ENCODE results near the gene RAB27A. TPM values are rescaled to one million over a fixed set of nuclear protein-coding genes. Genes with fewer than 3 reads are reported as not detected.

Gene RAB27A
- total and polyA plus RNA-seq, 2 donors (not counting 1 experiment from before 2014, with no cell fraction given): 14.4 to 47.4 TPM

- Histone ChIP-seq H3K79me2 (ENCODE audit: control insufficient read depth, insufficient read depth, low read length) (no peaks in the 10 kb centered on the region), H3K9me3 (ENCODE audit: control insufficient read depth, insufficient read depth, low read depth, low read length) (no peaks in the 10 kb centered on the region), H3K27ac (ENCODE audit: insufficient read depth, low read length) (no peak overlapping the region), H3K4me3 (replicated peaks in 1 of 4; ENCODE audit: control extremely low read depth in 1 of 4, insufficient read depth in 1 of 4, low read depth in 3 of 4, low read length in 4 of 4) (no peak overlapping the region), H3K36me3 (ENCODE audit: control insufficient read depth, insufficient read depth, low read length) (no peaks in the 10 kb centered on the region), H3K4me2 (ENCODE audit: extremely low read depth, insufficient read depth, low read length) (no peak overlapping the region), H3K9ac (ENCODE audit: insufficient read depth, low read length) (no peak overlapping the region), H4K20me1 (ENCODE audit: control insufficient read depth, extremely low read depth, insufficient read depth, low read length) (no peaks in the 10 kb centered on the region), H3K27me3 (ENCODE audit: control insufficient read depth, insufficient read depth, low read length) (no peaks in the 10 kb centered on the region), H3K4me1 (ENCODE audit: control insufficient read depth, extremely low read depth, insufficient read depth, low read length) (no peaks in the 10 kb centered on the region), H2AFZ (ENCODE audit: low read length) (no peak overlapping the region)
- no peak for TF ChIP-seq EZH2 (IDR thresholded peaks at IDR 0.05; ENCODE audit: low read length, missing control alignments)
- TF ChIP-seq CTCF (conservative IDR thresholded peaks at IDR 0.05 in 1 of 2, IDR thresholded peaks at IDR 0.05 in 1 of 2; ENCODE audit: low read depth in 1 of 2, low read length in 2 of 2): no peak
- DNase-seq (ENCODE audit: low read depth in 2 of 2): no peak
These were observed 54.9 kb downstream of the RAB27A start for GRCh38 chr15:55234800-55235104.

GRCh38 chr15:55234104-55234799 is 55.4 kb downstream of the RAB27A start:
- no peak overlapping the region for H3K4me2 ChIP-seq (ENCODE audit: extremely low read depth, insufficient read depth, low read length)
- no peaks in the 10 kb centered on the region for H3K4me1 ChIP-seq (ENCODE audit: control insufficient read depth, extremely low read depth, insufficient read depth, low read length)
- no peaks in the 10 kb centered on the region for H4K20me1 ChIP-seq (ENCODE audit: control insufficient read depth, extremely low read depth, insufficient read depth, low read length)
- H3K9me3 ChIP-seq (ENCODE audit: control insufficient read depth, insufficient read depth, low read depth, low read length): no peaks in the 10 kb centered on the region
- no peak overlapping the region for H2AFZ ChIP-seq (ENCODE audit: low read length)
- H3K27me3 ChIP-seq (ENCODE audit: control insufficient read depth, insufficient read depth, low read length): no peaks in the 10 kb centered on the region
- H3K79me2 ChIP-seq (ENCODE audit: control insufficient read depth, insufficient read depth, low read length): no peaks in the 10 kb centered on the region
- no peak overlapping the region for H3K9ac ChIP-seq (ENCODE audit: insufficient read depth, low read length)
- no peak overlapping the region for H3K4me3 ChIP-seq (replicated peaks in 1 of 4; ENCODE audit: control extremely low read depth in 1 of 4, insufficient read depth in 1 of 4, low read depth in 3 of 4, low read length in 4 of 4)
- TF ChIP-seq CTCF (conservative IDR thresholded peaks at IDR 0.05 in 1 of 2, IDR thresholded peaks at IDR 0.05 in 1 of 2; ENCODE audit: low read depth in 1 of 2, low read length in 2 of 2): no peak
- no peak for TF ChIP-seq EZH2 (IDR thresholded peaks at IDR 0.05; ENCODE audit: low read length, missing control alignments)
- DNase-seq (ENCODE audit: low read depth in 2 of 2): no peak
- H3K36me3 ChIP-seq (ENCODE audit: control insufficient read depth, insufficient read depth, low read length): no peaks in the 10 kb centered on the region
- no peak overlapping the region for H3K27ac ChIP-seq (ENCODE audit: insufficient read depth, low read length)

- H3K36me3 ChIP-seq (ENCODE audit: control insufficient read depth, insufficient read depth, low read length): no peaks in the 10 kb centered on the region
- no peak for DNase-seq (ENCODE audit: low read depth in 2 of 2)
- no peak overlapping the region for H3K27ac ChIP-seq (ENCODE audit: insufficient read depth, low read length)
- no peaks in the 10 kb centered on the region for H3K79me2 ChIP-seq (ENCODE audit: control insufficient read depth, insufficient read depth, low read length)
- no peak overlapping the region for H3K9ac ChIP-seq (ENCODE audit: insufficient read depth, low read length)
- H3K27me3 ChIP-seq (ENCODE audit: control insufficient read depth, insufficient read depth, low read length): no peaks in the 10 kb centered on the region
- no peak overlapping the region for H3K4me3 ChIP-seq (replicated peaks in 1 of 4; ENCODE audit: control extremely low read depth in 1 of 4, insufficient read depth in 1 of 4, low read depth in 3 of 4, low read length in 4 of 4)
- TF ChIP-seq CTCF (conservative IDR thresholded peaks at IDR 0.05 in 1 of 2, IDR thresholded peaks at IDR 0.05 in 1 of 2; ENCODE audit: low read depth in 1 of 2, low read length in 2 of 2): no peak
- no peak for TF ChIP-seq EZH2 (IDR thresholded peaks at IDR 0.05; ENCODE audit: low read length, missing control alignments)
- H2AFZ ChIP-seq (ENCODE audit: low read length): no peak overlapping the region
- no peaks in the 10 kb centered on the region for H3K9me3 ChIP-seq (ENCODE audit: control insufficient read depth, insufficient read depth, low read depth, low read length)
- H3K4me2 ChIP-seq (ENCODE audit: extremely low read depth, insufficient read depth, low read length): no peak overlapping the region
- H3K4me1 ChIP-seq (ENCODE audit: control insufficient read depth, extremely low read depth, insufficient read depth, low read length): no peaks in the 10 kb centered on the region
- H4K20me1 ChIP-seq (ENCODE audit: control insufficient read depth, extremely low read depth, insufficient read depth, low read length): no peaks in the 10 kb centered on the region
These were observed 58.2 kb downstream of the RAB27A start for GRCh38 chr15:55231455-55231854.

Measured in fibroblast of lung (primary cell).